AG04449 (cell line): ENCODE measurements around the gene OLFM1.
"Not testable (repeated sequence)": the region's sequence is repeated elsewhere in the genome, so short reads cannot be mapped to it uniquely, and the experiment has no call there.

ENCODE experiments used
- CTCF ChIA-PET: fragments of 350-600 bp; formaldehyde crosslinking; extraction: SDS; loops from one replicate; lab custom pipeline; 2021; ENCODE audit warnings: antibody characterized with exemption; lab: Yijun Ruan, JAX
- POLR2A ChIA-PET: fragments of 400-600, 350-600 bp; formaldehyde crosslinking; extraction: SDS; loops from one replicate; lab custom pipeline; 2020; ENCODE audit warnings: antibody characterized with exemption, inconsistent platforms; lab: Yijun Ruan, JAX
- DNase-seq: peaks from one replicate; pipeline ENCODE4 v3.0.0-alpha.2; 2010; ENCODE audit warnings: low read depth, low spot score
- H3K4me3 ChIP-seq: 2 replicates; pipeline ENCODE4 v1.5.1; 2011; ENCODE audit warnings: low read depth, mild to moderate bottlenecking, control low read depth, low read length
- TF ChIP-seq, protein P1 (sequence below): IDR thresholded peaks from one replicate; pipeline ENCODE4 v1.5.1; 2011; ENCODE audit warnings: mild to moderate bottlenecking, moderate library complexity, low read length, control low read depth, inconsistent platforms; ENCODE audit not compliant: insufficient read depth; ENCODE audit errors: missing control alignments

Gene OLFM1

DNA sequence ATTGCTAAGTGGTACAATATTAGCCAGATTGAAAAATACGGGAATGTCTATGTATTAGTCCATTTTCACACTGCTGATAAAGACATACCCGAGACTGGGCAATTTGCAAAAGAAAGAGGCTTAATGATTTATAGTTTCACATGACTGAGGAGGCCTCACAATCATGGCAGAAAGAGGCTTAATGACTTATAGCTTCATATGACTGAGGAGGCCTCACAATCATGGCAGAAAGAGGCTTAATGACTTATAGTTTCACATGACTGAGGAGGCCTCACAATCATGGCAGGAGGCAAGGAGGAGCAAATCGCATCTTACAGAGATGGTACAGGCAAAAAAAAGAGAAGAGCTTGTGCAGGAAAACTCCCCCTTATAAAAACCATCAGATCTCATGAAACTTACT, 32.3 kb upstream of the OLFM1 start:
- no peak overlapping the region for H3K4me3 ChIP-seq
- CTCF ChIA-PET: no interaction called here
- DNase-seq: no peak
- TF ChIP-seq, protein P1, sequence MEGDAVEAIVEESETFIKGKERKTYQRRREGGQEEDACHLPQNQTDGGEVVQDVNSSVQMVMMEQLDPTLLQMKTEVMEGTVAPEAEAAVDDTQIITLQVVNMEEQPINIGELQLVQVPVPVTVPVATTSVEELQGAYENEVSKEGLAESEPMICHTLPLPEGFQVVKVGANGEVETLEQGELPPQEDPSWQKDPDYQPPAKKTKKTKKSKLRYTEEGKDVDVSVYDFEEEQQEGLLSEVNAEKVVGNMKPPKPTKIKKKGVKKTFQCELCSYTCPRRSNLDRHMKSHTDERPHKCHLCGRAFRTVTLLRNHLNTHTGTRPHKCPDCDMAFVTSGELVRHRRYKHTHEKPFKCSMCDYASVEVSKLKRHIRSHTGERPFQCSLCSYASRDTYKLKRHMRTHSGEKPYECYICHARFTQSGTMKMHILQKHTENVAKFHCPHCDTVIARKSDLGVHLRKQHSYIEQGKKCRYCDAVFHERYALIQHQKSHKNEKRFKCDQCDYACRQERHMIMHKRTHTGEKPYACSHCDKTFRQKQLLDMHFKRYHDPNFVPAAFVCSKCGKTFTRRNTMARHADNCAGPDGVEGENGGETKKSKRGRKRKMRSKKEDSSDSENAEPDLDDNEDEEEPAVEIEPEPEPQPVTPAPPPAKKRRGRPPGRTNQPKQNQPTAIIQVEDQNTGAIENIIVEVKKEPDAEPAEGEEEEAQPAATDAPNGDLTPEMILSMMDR: no peak
- POLR2A ChIA-PET: no interaction called here

- POLR2A ChIA-PET: no interaction called here
- peak; percentile 2 for DNase-seq
- CTCF ChIA-PET: no interaction called here
- H3K4me3 ChIP-seq: no peak overlapping the region
- TF ChIP-seq, protein P1: no peak
These were observed 30.9 kb upstream of the OLFM1 start for GRCh38 chr9:135056541-135056940.

DNA sequence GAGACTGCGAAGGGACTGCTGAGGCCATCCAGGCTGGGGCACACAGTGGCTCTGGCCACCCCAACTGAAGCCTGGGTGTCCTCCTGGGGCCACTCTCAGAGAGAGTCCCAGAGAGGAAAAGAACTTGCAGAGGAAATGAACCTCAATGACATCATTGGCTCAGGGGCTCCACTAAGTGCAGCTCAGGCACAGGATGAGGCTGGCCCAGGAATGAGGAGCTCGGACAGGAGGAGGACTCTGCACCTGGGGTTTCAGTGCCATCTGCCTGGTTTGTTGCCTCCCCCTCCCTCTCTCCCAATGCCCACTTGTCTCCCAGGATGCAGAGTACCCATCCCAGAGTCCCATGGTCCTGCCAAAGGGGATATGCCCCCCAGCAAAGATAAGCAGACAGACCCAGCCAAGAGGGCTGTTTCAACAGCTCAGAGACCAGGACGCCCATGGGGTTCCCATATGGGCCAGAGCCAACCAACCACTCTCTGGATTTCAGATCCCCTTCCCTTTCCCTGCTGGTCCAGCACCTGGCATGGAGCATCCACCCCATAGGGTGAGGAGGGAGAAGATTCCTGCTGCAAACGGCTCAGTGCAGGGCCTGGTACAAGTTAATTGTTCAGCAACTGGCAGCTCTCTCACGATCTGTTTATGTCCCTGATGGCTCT, 26.9 kb upstream of the OLFM1 start:
- ChIA-PET POLR2A (no interaction called here), CTCF (no interaction called here)
- DNase-seq: no peak
- H3K4me3 ChIP-seq: no peak overlapping the region
- TF ChIP-seq, protein P1: no peak

DNA sequence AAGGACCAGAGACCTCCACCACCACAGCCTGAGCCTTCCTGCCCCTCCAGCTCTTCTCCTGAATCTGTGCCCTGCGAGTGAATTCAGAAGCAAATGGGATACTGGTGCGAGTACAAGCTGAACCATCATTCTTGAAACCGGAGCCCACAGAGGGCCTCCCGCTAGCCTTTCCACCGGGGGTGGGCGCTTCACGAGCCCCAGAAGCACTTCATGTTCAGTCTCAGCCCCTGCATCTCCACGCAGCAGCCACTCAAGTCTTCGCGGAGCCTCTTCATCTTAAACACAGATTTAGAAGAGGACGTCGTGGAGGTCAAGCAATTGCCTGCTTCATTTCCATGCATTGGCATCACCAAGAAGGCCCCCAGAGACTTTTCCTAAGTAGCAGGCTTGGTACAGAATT, 26.0 kb upstream of the OLFM1 start:
- ChIA-PET CTCF (no interaction called here), POLR2A (no interaction called here)
- H3K4me3 ChIP-seq: no peak overlapping the region
- TF ChIP-seq, protein P1: no peak
- DNase-seq: no peak

- no peak overlapping the region for H3K4me3 ChIP-seq
- CTCF ChIA-PET: no interaction called here
- POLR2A ChIA-PET: no interaction called here
- no peak for DNase-seq
- TF ChIP-seq, protein P1: no peak
These were observed 25.2 kb upstream of the OLFM1 start for GRCh38 chr9:135062254-135062653.

DNA sequence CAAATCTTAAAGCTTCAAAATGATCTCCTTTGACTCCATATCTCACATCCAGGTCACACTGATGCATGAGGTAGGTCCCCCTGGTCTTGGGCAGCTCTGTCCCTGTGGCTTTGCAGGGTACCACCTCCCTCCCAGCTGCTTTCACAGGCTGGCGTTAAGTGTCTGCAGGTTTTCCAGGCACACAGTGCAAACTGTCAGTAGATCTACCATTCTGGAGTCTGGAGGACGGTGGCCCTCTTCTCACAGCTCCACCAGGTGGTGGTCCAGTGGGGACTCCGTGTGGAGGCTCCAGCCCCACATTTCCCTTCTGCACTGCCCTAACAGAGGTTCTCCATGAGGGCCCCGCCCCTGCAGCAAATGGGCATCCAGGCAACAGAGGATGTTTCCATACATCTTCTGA, 24.0 kb upstream of the OLFM1 start:
- POLR2A ChIA-PET, H3K4me3 ChIP-seq, DNase-seq, CTCF ChIA-PET: not testable (repeated sequence)

DNA sequence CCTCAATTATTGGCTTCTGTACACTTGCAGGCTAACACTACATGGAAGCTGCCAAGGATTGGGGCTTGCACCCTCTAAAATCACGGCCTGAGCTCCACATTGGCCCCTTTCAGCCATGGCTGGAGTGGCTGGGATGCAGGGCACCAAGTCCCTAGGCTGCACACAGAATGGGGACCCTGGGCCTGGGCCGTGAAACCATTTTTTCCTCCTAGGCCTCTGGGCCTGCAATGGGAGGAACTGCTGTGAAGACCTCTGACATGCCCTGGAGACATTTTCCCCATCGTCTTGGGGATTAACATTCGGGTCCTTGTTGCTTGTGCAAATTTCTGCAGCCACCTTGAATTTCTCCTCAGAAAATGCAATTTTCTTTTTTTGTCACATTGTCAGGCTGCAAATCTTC, 23.6 kb upstream of the OLFM1 start:
- DNase-seq, CTCF ChIA-PET, POLR2A ChIA-PET: not testable (repeated sequence)

More for the DNA sequence above, 23.6 kb upstream of the OLFM1 start:
- not testable (repeated sequence) for H3K4me3 ChIP-seq
